Esophagus muscularis mucosa (tissue), 3 donors: ENCODE measurements around the gene SNRNP27.
"Not testable (repeated sequence)": the region's sequence is repeated elsewhere in the genome, so short reads cannot be mapped to it uniquely, and the experiment has no call there.

Experiments used
- POLR2A ChIP-seq: fragments of 450-650 bp; IDR thresholded peaks from one replicate; pipeline ENCODE4 v1.6.1; 2017; ENCODE audit warnings: antibody characterized with exemption, moderate library complexity, mild to moderate bottlenecking, low read depth
- POLR2AphosphoS5 ChIP-seq, 2 donors: sonication (generic); formaldehyde crosslinking; IDR thresholded peaks; one replicate each; pipeline ENCODE4 v1.6.1; 2017; ENCODE audit warnings: antibody characterized with exemption in 2 of 2
- TF ChIP-seq, protein P1 (sequence below), 3 experiments: fragments of 200-600 bp in 2 of 3; fragments of 450-650 bp in 1 of 3; sonication (generic) in 2 of 3; IDR thresholded peaks; one replicate each; pipeline ENCODE4 v1.5.1; 2017 to 2019; ENCODE audit warnings: antibody characterized with exemption in 3 of 3, mild to moderate bottlenecking in 2 of 3, moderate library complexity in 1 of 3

DNA sequence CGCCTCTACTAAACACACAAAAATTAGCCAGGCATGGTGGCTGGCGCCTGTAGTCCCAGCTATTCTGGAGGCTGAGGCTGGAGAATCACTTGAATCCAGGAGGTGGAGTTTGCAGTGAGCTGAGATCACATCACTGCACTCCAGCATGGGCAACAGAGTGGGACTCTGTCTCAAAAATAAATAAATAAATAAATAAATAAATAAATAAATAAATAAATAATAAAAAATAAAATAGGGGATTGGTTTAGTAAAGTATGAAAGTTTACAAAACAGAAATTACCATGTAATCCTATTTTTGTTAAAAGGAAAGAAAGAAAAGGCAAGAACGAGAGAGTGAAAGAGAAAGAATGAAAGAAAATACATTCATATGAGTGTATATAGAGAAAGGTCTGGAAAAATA lies 56.9 kb downstream of the SNRNP27 start:
- not testable (repeated sequence) for TF ChIP-seq POLR2A; POLR2AphosphoS5 (IDR thresholded peaks at IDR 0.05)
- TF ChIP-seq, protein P1, sequence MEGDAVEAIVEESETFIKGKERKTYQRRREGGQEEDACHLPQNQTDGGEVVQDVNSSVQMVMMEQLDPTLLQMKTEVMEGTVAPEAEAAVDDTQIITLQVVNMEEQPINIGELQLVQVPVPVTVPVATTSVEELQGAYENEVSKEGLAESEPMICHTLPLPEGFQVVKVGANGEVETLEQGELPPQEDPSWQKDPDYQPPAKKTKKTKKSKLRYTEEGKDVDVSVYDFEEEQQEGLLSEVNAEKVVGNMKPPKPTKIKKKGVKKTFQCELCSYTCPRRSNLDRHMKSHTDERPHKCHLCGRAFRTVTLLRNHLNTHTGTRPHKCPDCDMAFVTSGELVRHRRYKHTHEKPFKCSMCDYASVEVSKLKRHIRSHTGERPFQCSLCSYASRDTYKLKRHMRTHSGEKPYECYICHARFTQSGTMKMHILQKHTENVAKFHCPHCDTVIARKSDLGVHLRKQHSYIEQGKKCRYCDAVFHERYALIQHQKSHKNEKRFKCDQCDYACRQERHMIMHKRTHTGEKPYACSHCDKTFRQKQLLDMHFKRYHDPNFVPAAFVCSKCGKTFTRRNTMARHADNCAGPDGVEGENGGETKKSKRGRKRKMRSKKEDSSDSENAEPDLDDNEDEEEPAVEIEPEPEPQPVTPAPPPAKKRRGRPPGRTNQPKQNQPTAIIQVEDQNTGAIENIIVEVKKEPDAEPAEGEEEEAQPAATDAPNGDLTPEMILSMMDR (IDR thresholded peaks at IDR 0.05) = not testable (repeated sequence)
